Omental fat pad (tissue), 4 donors: ENCODE data around the gene RHOC. TPM values are rescaled to one million over a fixed set of nuclear protein-coding genes. Genes with fewer than 3 reads are reported as not detected.

ENCODE experiments used
- ATAC-seq: fragments of 150-250 bp; one replicate; pipeline ENCODE4 v1.9.1; 2016; ENCODE audit warnings: mild to moderate bottlenecking, moderate library complexity; ENCODE audit not compliant: low FRiP score
- DNase-seq: peaks from one replicate; pipeline ENCODE4 v3.0.0-alpha.2; 2019; ENCODE audit warnings: low spot score
- CTCF ChIP-seq, 3 donors: fragments of 450-650 bp; IDR thresholded peaks; one replicate each; pipeline ENCODE4 v1.5.1; 2016 to 2017; ENCODE audit warnings: antibody characterized with exemption in 3 of 3, mild to moderate bottlenecking in 3 of 3, moderate library complexity in 2 of 3
- total RNA-seq, 4 donors: library from RNA; depleted of rRNA; stranded (reverse); fragments of >200 nt; gene quantifications; one replicate each; pipeline ENCODE4 v1.1.0, GENCODE V29; 2016

Gene RHOC
- total RNA-seq, 4 donors from 2014 or later: 219 to 307 (median 299) TPM

GRCh38 chr1:112716133-112716720 is 9.3 kb upstream of the RHOC start:
- peak in 2 of 3 donors; percentile 66 to 67 for TF ChIP-seq CTCF (IDR thresholded peaks at IDR 0.05)
- peak; percentile 52 for ATAC-seq

GRCh38 chr1:112715264-112716053 is 8.5 kb upstream of the RHOC start, which contains the start of gene PPM1J:
PPM1J (minus strand) TSS chr1:112715332; CDS start chr1:112715301, 31 bp downstream.
- DNase-seq (peak; percentile 98), ATAC-seq (peak; percentile 86)
- no peak for TF ChIP-seq CTCF (IDR thresholded peaks at IDR 0.05)

More at GRCh38 chr1:112716133-112716720, 9.3 kb upstream of the RHOC start:
- no peak for DNase-seq

GRCh38 chr1:112714313-112715263 is 7.7 kb upstream of the RHOC start:
- TF ChIP-seq CTCF (IDR thresholded peaks at IDR 0.05): no peak
- ATAC-seq: peak; percentile 6
- DNase-seq: no peak

- no peak for TF ChIP-seq CTCF (IDR thresholded peaks at IDR 0.05)
- DNase-seq (no peak), ATAC-seq (no peak)
Observed at GRCh38 chr1:112713466-112714312, 6.8 kb upstream of the RHOC start.

- no peak for TF ChIP-seq CTCF (IDR thresholded peaks at IDR 0.05)
- DNase-seq (no peak), ATAC-seq (no peak)
Observed at GRCh38 chr1:112712701-112713128, 5.8 kb upstream of the RHOC start.

GRCh38 chr1:112712191-112712590 is 5.3 kb upstream of the RHOC start:
- ATAC-seq (no peak), DNase-seq (no peak)
- TF ChIP-seq CTCF (IDR thresholded peaks at IDR 0.05): no peak
